Stimulated activated CD8-positive, alpha-beta memory T cell treated with anti-CD3 and anti-CD28 coated beads, Interleukin-7, amount 100 ng/mL, for 1 hour (primary cell): ENCODE data around the gene TYSND1.
"Not testable (repeated sequence)": the region's sequence is repeated elsewhere in the genome, so short reads cannot be mapped to it uniquely, and the experiment has no call there.

Source experiments
- DNase-seq, 2 donors: peaks; one replicate each; pipeline ENCODE4 v3.0.0-alpha.2; 2020; ENCODE audit warnings: low read depth in 2 of 2

TYSND1 gene

GRCh38 chr10:70164163-70164562 is 17.7 kb upstream of the TYSND1 start:
- no peak for DNase-seq

GRCh38 chr10:70163448-70163847 is 16.9 kb upstream of the TYSND1 start:
- no peak for DNase-seq

GRCh38 chr10:70162892-70163201 is 16.3 kb upstream of the TYSND1 start:
- no peak for DNase-seq

- DNase-seq, result no peak
These were observed 15.8 kb upstream of the TYSND1 start for GRCh38 chr10:70162151-70162891.

- no peak for DNase-seq
These were observed 14.3 kb upstream of the TYSND1 start for GRCh38 chr10:70160798-70161197.

GRCh38 chr10:70159366-70159765 is 12.9 kb upstream of the TYSND1 start:
- not testable (repeated sequence) for DNase-seq

- no peak for DNase-seq
These were observed 11.6 kb upstream of the TYSND1 start for GRCh38 chr10:70158113-70158512.

- DNase-seq, result no peak
These were observed 8.8 kb upstream of the TYSND1 start for GRCh38 chr10:70155255-70155838.

GRCh38 chr10:70148516-70148915 is 2.0 kb upstream of the TYSND1 start:
- DNase-seq, result no peak

GRCh38 chr10:70147259-70147625 is 742 bp upstream of the TYSND1 start:
- no peak for DNase-seq

- DNase-seq, result peak; percentile 37 to 44
These were observed 623 bp downstream of the TYSND1 start for GRCh38 chr10:70145666-70146488.

- DNase-seq, result no peak
These were observed 1.3 kb downstream of the TYSND1 start for GRCh38 chr10:70145166-70145665.

- DNase-seq, result no peak
These were observed 2.0 kb downstream of the TYSND1 start for GRCh38 chr10:70144372-70145110.

GRCh38 chr10:70142555-70142954 is 3.9 kb downstream of the TYSND1 start:
- no peak for DNase-seq

GRCh38 chr10:70140297-70140696 is 6.2 kb downstream of the TYSND1 start:
- DNase-seq, result no peak

- no peak for DNase-seq
These were observed 6.6 kb downstream of the TYSND1 start for GRCh38 chr10:70139997-70140250.

- no peak for DNase-seq
These were observed 7.1 kb downstream of the TYSND1 start for GRCh38 chr10:70139151-70139996.

- DNase-seq, result no peak
These were observed 8.3 kb downstream of the TYSND1 start for GRCh38 chr10:70137927-70138883.

GRCh38 chr10:70137135-70137534 is 9.4 kb downstream of the TYSND1 start:
- DNase-seq, result no peak

GRCh38 chr10:70135684-70136083 is 10.8 kb downstream of the TYSND1 start:
- no peak for DNase-seq
